GM12801 (cell line): Measurements from ENCODE around the gene FA2H.

ENCODE experiments used
- CTCF ChIP-seq: IDR thresholded peaks from one replicate; pipeline ENCODE4 v1.5.1; 2011; ENCODE audit warnings: control low read depth; ENCODE audit not compliant: insufficient read length; ENCODE audit errors: extremely low read depth

FA2H gene

GRCh38 chr16:74795104-74795503 is 20.5 kb upstream of the FA2H start:
- no peak for TF ChIP-seq CTCF

DNA sequence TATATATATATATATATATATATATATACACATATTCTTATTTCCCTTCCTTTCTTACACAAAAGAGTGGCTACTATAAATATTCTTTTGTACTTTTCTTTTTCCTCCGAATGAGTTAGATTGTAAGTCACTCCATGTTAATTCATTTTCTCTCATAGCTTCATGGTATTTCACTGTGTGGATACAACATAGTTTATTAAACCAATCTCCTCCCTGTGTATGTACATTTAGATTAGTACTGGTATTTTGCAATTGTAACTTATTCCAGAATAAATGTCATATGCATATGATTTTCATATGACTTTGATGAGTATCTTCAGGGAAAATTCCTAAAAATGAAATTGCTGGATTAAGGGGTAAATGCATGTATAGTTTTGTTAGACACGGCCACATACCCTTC is 20.0 kb upstream of the FA2H start:
- TF ChIP-seq CTCF = no peak

DNA sequence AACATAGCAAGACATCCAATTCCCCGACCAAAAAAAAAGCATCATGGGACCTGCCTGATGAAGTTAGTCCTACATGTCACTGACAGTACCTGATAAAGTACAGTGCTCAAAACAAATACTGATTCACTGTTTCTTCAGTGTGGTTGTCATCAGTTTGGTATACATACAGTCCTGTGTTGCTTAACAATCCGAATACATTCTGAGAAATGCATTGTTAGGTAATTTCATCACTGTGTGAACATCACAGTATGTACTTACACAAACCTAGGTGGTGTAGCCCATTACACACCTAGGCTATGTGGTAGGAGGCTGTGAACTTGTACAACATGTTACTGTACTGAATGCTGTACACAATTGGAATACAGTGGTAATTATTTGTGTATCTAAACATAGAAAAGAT is 19.0 kb upstream of the FA2H start:
- TF ChIP-seq CTCF = no peak

GRCh38 chr16:74792225-74792624 is 17.6 kb upstream of the FA2H start:
- TF ChIP-seq CTCF = no peak

DNA sequence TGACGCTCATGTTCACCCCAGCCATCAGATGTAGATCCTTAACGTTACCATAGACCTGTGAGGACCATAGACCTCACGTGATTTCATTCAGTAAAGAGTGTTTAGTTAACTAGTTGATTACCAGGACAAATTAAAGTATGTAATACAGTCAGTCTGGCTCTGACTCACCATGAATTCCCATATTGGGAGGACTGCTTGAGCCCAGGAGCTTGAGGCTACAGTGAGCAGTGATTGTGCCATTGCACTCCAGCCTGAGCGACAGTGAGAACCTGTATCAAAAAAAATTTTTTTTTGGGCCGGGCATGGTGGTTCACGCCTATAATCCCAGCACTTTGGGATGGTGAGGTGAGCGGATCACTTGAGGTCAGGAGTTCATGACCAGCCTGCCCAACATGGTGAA is 13.5 kb upstream of the FA2H start:
- TF ChIP-seq CTCF = no peak

DNA sequence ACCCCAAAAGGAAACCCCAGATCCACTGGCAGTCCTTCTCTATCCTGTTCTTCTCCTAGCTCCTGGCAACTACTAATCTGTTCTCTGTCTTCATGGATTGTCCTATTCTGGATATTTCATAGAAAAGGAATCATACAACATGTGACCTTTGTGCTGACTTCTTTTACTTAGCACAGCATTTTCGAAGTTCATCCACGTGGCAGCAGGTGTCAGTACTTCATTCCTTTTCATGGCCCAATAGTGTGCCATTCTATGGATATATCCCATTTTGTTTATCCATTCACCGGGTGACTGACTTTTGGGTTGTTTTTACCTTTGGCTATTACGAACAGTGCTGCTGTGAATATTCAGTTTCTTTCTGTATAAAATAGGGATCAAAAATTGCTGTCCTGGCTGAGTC is 10.4 kb upstream of the FA2H start:
- TF ChIP-seq CTCF = no peak

- TF ChIP-seq CTCF = no peak
Observed at GRCh38 chr16:74778646-74779045, 4.0 kb upstream of the FA2H start.

GRCh38 chr16:74776926-74777325 is 2.3 kb upstream of the FA2H start:
- TF ChIP-seq CTCF = no peak
